Caco-2 (cell line): ENCODE results near the gene BCAN. TPM values are rescaled to one million over a fixed set of nuclear protein-coding genes. Genes with fewer than 3 reads are reported as not detected.
"Not testable (repeated sequence)": the region's sequence is repeated elsewhere in the genome, so short reads cannot be mapped to it uniquely, and the experiment has no call there.

ENCODE experiments used
- BruUV-seq: library from RNA; stranded (reverse); fragments of 400-500 nt; replicated peaks from 2 replicates; lab custom pipeline; 2021; lab: Mats Ljungman, UMichigan
- CTCF ChIA-PET: fragments of 300-600 bp; sonication (Branson Sonifier 250); formaldehyde crosslinking; loops from one replicate; lab custom pipeline; 2022; ENCODE audit warnings: antibody characterized with exemption; lab: Charles Lee
- POLR2A ChIA-PET: fragments of 300-600 bp; sonication (Branson Sonifier 250); formaldehyde crosslinking; loops from one replicate; lab custom pipeline; 2022; ENCODE audit warnings: antibody characterized with exemption; lab: Charles Lee
- DNase-seq, 2 experiments: peaks; one replicate each; pipeline versions ENCODE4 v3.0.0 to v3.0.0-alpha.2; 2020 to 2022
- H3K27me3 ChIP-seq: replicated peaks from 2 replicates; pipeline ENCODE4 v1.6.0; 2011; ENCODE audit warnings: low read length; ENCODE audit not compliant: control insufficient read depth, insufficient read depth
- H3K36me3 ChIP-seq: 2 replicates; pipeline ENCODE4 v1.5.1; 2011; ENCODE audit warnings: low read length; ENCODE audit not compliant: control insufficient read depth, insufficient read depth
- H3K4me1 ChIP-seq: fragments of 250-450 bp; sonication (Bioruptor Pico); 2 replicates; pipeline ENCODE4 v1.5.1; 2020; ENCODE audit warnings: mild to moderate bottlenecking
- H3K4me3 ChIP-seq: 2 replicates; pipeline ENCODE4 v1.5.1; 2011; ENCODE audit warnings: low read depth, mild to moderate bottlenecking, control low read depth, low read length
- H3K9me3 ChIP-seq: fragments of 250-450 bp; sonication (Bioruptor Pico); 2 replicates; pipeline ENCODE4 v1.5.1; 2020; ENCODE audit warnings: mild to moderate bottlenecking, moderate library complexity
- H3K27ac Mint-ChIP-seq: one replicate; pipeline ENCODE4 v1.8.0; 2022; ENCODE audit warnings: mixed read lengths; ENCODE audit not compliant: unreplicated experiment
- H3K27me3 Mint-ChIP-seq: one replicate; pipeline ENCODE4 v1.8.0; 2022; ENCODE audit warnings: mixed read lengths; ENCODE audit not compliant: insufficient read depth, unreplicated experiment
- H3K36me3 Mint-ChIP-seq: one replicate; pipeline ENCODE4 v1.8.0; 2022; ENCODE audit warnings: mild to moderate bottlenecking, mixed read lengths; ENCODE audit not compliant: insufficient read depth, unreplicated experiment
- H3K4me1 Mint-ChIP-seq: one replicate; pipeline ENCODE4 v1.8.0; 2022; ENCODE audit warnings: low read depth, mixed read lengths; ENCODE audit not compliant: unreplicated experiment
- H3K4me3 Mint-ChIP-seq: one replicate; pipeline ENCODE4 v1.8.0; 2022; ENCODE audit warnings: mild to moderate bottlenecking, moderate library complexity, mixed read lengths; ENCODE audit not compliant: unreplicated experiment
- H3K9me3 Mint-ChIP-seq: one replicate; pipeline ENCODE4 v1.8.0; 2022; ENCODE audit warnings: mixed read lengths; ENCODE audit not compliant: unreplicated experiment
- intact Hi-C: fragments of 100-400 bp; cut with micrococcal nuclease; formaldehyde crosslinking; loops from one replicate; pipeline ENCODE4 v1.10.0; 2022; ENCODE audit not compliant: unreplicated experiment
- total RNA-seq: library from RNA; stranded (reverse); gene quantifications from 2 replicates; pipeline ENCODE4 v1.2.3, GENCODE V29; 2022
- TF ChIP-seq, protein P1 (sequence below), 2 experiments: fragments of 200-600 bp in 1 of 2; IDR thresholded peaks; 1 replicate in 1 of 2; 2 replicates in 1 of 2; pipeline versions ENCODE4 v1.5.1 to v1.8.0; 2011 to 2022; ENCODE audit warnings: antibody characterized with exemption in 1 of 2, control low read depth in 1 of 2, inconsistent platforms in 1 of 2, low read depth in 1 of 2, low read length in 1 of 2, mild to moderate bottlenecking in 1 of 2, moderate library complexity in 1 of 2; ENCODE audit not compliant: insufficient read depth in 1 of 2, severe bottlenecking in 1 of 2, unreplicated experiment in 1 of 2

Gene BCAN
- total RNA-seq, 1 experiment from 2014 or later = not detected

GRCh38 chr1:156601122-156601830 is 40.6 kb upstream of the BCAN start, which contains the start of gene GPATCH4:
Gene GPATCH4 (minus strand): TSS chr1:156601479.
- 0 out of 2 replicates have a peak, but pooled peaks cover 1% of the 10 kb centered on the region for H3K36me3 ChIP-seq
- Mint-ChIP-seq H3K9me3 (no peaks in the 10 kb centered on the region), H3K4me3 (peak within 1 kb of the TSS; percentile 79), H3K36me3 (peaks cover 23% of the 10 kb centered on the region), H3K4me1 (no peaks in the 10 kb centered on the region), H3K27ac (peak within 1 kb of the TSS; percentile 88), H3K27me3 (no peaks in the 10 kb centered on the region)
- no peaks in the 10 kb centered on the region for H3K27me3 ChIP-seq
- peaks cover 8% of the 10 kb centered on the region; the same call in 1 of the 2 replicates for H3K4me1 ChIP-seq
- intact Hi-C loops = loop anchor here (1.0 to 10.0 kb wide), 3 partner anchors 10 to 216 kb away; partner anchors contain the start of genes MEF2D and NAXE
- DNase-seq = peak; percentile 85
- no TSS peak for BruUV-seq
- ChIA-PET POLR2A (interaction anchor here (0.6 to 1.0 kb wide), 3 partner anchors 10 to 144 kb away, joined by 5 to 12 read pairs (median 8); partner anchors contain the start of genes MEF2D and NAXE), CTCF (interaction anchor here (0.9 to 1.0 kb wide), 2 partner anchors 10 to 216 kb away, joined by 3 to 5 read pairs; partner anchors contain the start of gene NAXE)
- H3K9me3 ChIP-seq = no peaks in the 10 kb centered on the region
- TF ChIP-seq, protein P1, sequence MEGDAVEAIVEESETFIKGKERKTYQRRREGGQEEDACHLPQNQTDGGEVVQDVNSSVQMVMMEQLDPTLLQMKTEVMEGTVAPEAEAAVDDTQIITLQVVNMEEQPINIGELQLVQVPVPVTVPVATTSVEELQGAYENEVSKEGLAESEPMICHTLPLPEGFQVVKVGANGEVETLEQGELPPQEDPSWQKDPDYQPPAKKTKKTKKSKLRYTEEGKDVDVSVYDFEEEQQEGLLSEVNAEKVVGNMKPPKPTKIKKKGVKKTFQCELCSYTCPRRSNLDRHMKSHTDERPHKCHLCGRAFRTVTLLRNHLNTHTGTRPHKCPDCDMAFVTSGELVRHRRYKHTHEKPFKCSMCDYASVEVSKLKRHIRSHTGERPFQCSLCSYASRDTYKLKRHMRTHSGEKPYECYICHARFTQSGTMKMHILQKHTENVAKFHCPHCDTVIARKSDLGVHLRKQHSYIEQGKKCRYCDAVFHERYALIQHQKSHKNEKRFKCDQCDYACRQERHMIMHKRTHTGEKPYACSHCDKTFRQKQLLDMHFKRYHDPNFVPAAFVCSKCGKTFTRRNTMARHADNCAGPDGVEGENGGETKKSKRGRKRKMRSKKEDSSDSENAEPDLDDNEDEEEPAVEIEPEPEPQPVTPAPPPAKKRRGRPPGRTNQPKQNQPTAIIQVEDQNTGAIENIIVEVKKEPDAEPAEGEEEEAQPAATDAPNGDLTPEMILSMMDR (IDR thresholded peaks at IDR 0.05; ENCODE audit: insufficient read depth in 1 of 2, low read depth in 1 of 2, low read length in 1 of 2, severe bottlenecking in 1 of 2, unreplicated experiment in 1 of 2) = no peak
- peak within 1 kb of the TSS; percentile 84 for H3K4me3 ChIP-seq

GRCh38 chr1:156601892-156602291 is 40.0 kb upstream of the BCAN start:
- 0 out of 2 replicates have a peak, but pooled peaks cover 1% of the 10 kb centered on the region for H3K36me3 ChIP-seq
- Mint-ChIP-seq H3K4me1 (no peaks in the 10 kb centered on the region), H3K27me3 (no peaks in the 10 kb centered on the region), H3K9me3 (no peaks in the 10 kb centered on the region), H3K27ac (peak overlapping the region; percentile 88), H3K36me3 (peaks cover 23% of the 10 kb centered on the region), H3K4me3 (peak overlapping the region; percentile 79)
- no peaks in the 10 kb centered on the region for H3K27me3 ChIP-seq
- no peaks in the 10 kb centered on the region for H3K9me3 ChIP-seq
- CTCF ChIA-PET = interaction anchor here (0.9 to 1.0 kb wide), 2 partner anchors 10 to 216 kb away, joined by 3 to 5 read pairs; partner anchors contain the start of gene NAXE
- BruUV-seq = TSS peak; percentile 29
- POLR2A ChIA-PET = interaction anchor here (0.6 to 1.0 kb wide), 3 partner anchors 10 to 145 kb away, joined by 5 to 12 read pairs (median 8); partner anchors contain the start of genes MEF2D and NAXE
- peaks cover 8% of the 10 kb centered on the region; the same call in 1 of the 2 replicates for H3K4me1 ChIP-seq
- H3K4me3 ChIP-seq = peak overlapping the region; percentile 84
- no peak for DNase-seq
- intact Hi-C loops = loop anchor here (1.0 to 10.0 kb wide), 3 partner anchors 11 to 217 kb away; partner anchors contain the start of genes MEF2D and NAXE
- TF ChIP-seq, protein P1 (IDR thresholded peaks at IDR 0.05; ENCODE audit: insufficient read depth in 1 of 2, low read depth in 1 of 2, low read length in 1 of 2, severe bottlenecking in 1 of 2, unreplicated experiment in 1 of 2) = no peak

DNA sequence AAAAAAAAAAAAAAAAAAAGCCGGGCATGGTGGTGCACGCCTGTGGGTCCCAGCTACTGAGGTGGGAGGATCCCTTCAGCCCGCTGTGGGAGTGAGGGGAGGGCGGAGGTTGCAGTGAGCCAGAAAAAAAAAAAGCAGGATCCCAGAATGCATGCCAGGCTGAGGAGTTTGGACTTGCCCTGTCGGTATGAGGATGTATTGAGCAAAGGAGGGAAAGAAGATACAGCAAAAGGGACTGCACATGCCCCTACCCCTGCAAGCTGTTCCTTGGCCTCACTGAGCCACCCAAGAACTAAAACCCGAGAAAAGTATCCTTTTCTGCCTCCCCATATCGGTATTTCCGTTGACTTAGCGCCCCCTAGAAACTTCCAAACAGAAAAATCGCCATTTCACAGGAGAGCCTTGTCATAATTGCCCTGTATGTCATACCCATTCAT is 39.3 kb upstream of the BCAN start:
- H3K27me3 ChIP-seq = no peaks in the 10 kb centered on the region
- TF ChIP-seq, protein P1 (IDR thresholded peaks at IDR 0.05; ENCODE audit: insufficient read depth in 1 of 2, low read depth in 1 of 2, low read length in 1 of 2, severe bottlenecking in 1 of 2, unreplicated experiment in 1 of 2) = peak in 1 of 2 experiments; percentile 21
- intact Hi-C loops = loop anchor here (10.0 kb wide), 2 partner anchors 98 to 218 kb away; partner anchors contain the start of gene MEF2D
- H3K27me3 Mint-ChIP-seq = no peaks in the 10 kb centered on the region
- peak overlapping the region; percentile 79 for H3K4me3 Mint-ChIP-seq
- H3K4me1 ChIP-seq = peaks cover 8% of the 10 kb centered on the region; the same call in 1 of the 2 replicates
- ChIA-PET POLR2A (no interaction called here), CTCF (no interaction called here)
- no peak overlapping the region for H3K27ac Mint-ChIP-seq
- no peaks in the 10 kb centered on the region for H3K4me1 Mint-ChIP-seq
- no peaks in the 10 kb centered on the region for H3K9me3 Mint-ChIP-seq
- DNase-seq = no peak
- no TSS peak for BruUV-seq
- peaks cover 17% of the 10 kb centered on the region for H3K36me3 Mint-ChIP-seq
- H3K4me3 ChIP-seq = no peak overlapping the region
- H3K9me3 ChIP-seq = no peaks in the 10 kb centered on the region
- H3K36me3 ChIP-seq = no peaks in the 10 kb centered on the region

- H3K4me3 Mint-ChIP-seq, H3K27me3 ChIP-seq, H3K36me3 ChIP-seq, H3K27me3 Mint-ChIP-seq, DNase-seq, POLR2A ChIA-PET, BruUV-seq, H3K36me3 Mint-ChIP-seq, H3K4me1 ChIP-seq, H3K9me3 ChIP-seq, H3K4me1 Mint-ChIP-seq, H3K4me3 ChIP-seq, H3K27ac Mint-ChIP-seq, H3K9me3 Mint-ChIP-seq: not testable (repeated sequence)
- intact Hi-C loops = loop anchor here (5.0 to 10.0 kb wide), 3 partner anchors 35 to 223 kb away; partner anchors contain the start of genes IQGAP3 and MEF2D
- CTCF ChIA-PET = interaction anchor here (0.8 to 1.9 kb wide), 2 partner anchors 15 to 17 kb away, joined by 4 to 6 read pairs; partner anchors contain the start of gene NAXE
Measured at GRCh38 chr1:156607344-156607743, 34.6 kb upstream of the BCAN start.
